ENCODE measurements around the gene RHOG.

RHOG gene

DNA sequence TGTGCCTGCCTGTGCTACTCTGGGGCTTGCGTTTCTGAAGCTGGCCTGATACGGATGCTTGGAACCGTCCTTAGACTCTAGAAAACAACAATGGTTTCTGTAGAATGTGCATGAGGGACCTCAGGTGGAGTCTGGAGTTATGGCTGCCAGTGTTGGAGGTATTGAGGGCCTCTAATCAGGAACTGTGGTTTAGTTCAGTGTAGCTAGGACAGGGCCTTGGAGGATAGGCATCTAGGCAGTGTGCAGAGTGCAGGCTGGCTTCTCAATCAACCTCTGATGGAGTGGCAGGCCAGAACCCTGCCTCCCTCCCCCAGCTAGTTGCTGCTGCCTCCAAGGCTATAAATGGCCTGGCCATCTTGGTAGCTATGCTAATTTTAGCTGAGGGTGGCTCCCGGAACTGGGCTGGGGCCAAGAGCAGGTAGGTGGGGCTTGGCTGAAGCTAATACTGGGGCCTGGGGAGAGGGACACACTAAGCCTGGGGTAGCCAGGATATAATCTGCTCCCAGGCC, 18.7 kb upstream of the RHOG start:
- DNase-seq (ENCODE audit: low read depth), result no peak

DNA sequence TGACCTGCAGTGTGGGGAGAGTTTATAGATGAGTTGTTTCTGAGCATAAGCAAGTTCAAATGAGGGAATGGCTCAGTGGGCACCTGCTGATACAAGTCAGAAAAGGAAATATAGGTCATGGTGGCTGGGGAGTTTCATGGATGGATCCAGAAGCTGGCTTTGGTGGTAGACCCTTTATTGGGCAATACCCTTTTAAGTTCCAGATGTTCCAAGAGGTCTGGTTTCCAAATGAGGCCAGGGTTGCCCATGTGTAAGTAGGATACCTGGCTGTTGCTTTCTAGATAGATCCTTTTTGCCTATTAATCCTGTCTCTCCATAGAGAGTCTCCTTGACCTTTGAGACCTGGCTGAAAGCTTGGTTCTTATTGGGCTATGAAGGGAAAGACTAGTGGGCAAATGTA, 16.9 kb upstream of the RHOG start:
- DNase-seq (ENCODE audit: low read depth), result no peak

DNA sequence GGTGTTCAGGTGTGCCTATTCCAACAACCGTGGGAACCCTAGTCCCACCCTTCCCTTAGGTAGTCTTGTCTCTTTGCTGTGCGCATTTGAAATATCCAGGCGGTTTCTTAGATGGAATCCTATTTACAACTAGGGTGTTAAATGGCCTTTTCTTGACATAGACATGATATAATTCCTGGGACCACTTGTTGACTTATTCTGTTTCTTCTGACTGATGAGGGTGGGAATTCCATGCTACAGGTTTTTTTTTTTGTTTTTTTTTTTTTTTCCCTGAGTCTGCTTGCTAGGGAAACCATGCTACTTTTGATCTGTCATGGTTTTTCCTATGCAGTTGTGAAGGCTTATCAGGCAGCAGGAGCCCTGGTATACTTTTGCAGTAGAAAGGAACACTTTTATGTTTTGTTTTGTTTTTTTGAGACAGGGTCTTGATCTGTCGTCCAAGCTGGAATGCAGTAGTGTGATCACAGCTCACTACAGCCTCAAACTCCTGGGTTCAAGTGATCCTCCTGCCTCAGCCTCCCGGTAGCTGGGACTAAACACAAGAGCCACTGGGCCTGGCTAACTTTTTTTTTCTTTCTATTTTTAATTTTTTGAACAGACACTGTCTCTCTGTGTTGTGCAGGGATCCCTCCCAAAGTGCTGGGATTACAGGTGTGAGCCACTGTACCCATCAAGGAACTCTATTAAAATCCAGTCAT, 16.2 kb upstream of the RHOG start:
- no peak for DNase-seq (ENCODE audit: low read depth)

DNA sequence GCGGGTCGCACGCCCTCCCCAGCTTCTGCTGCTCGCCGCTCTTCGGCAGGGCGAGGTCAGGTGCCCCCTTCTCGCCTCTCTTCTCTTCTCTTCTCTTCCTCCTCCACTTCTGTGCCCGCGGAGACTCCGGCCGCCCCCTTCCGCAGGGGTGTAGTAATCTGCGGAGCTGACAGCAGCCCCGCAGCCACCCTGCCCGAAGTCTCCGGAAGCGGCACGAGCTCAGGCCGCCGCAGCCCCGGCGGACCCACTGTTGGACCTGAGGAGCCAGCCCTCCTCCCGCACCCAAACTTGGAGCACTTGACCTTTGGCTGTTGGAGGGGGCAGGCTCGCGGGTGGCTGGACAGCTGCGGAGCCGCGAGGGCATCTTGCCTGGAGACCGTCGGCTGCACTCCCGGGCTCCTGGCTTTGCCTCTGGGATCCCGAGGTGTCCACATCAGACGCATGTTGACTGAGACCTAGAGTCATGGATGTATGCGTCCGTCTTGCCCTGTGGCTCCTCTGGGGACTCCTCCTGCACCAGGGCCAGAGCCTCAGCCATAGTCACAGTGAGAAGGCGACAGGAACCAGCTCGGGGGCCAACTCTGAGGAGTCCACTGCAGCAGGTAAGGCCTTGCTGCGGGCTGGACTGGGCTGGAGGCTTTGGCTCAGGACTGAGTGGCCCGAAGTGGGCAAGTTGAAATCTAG, 15.2 kb upstream of the RHOG start:
- peak; percentile 28 for DNase-seq (ENCODE audit: low read depth)

DNA sequence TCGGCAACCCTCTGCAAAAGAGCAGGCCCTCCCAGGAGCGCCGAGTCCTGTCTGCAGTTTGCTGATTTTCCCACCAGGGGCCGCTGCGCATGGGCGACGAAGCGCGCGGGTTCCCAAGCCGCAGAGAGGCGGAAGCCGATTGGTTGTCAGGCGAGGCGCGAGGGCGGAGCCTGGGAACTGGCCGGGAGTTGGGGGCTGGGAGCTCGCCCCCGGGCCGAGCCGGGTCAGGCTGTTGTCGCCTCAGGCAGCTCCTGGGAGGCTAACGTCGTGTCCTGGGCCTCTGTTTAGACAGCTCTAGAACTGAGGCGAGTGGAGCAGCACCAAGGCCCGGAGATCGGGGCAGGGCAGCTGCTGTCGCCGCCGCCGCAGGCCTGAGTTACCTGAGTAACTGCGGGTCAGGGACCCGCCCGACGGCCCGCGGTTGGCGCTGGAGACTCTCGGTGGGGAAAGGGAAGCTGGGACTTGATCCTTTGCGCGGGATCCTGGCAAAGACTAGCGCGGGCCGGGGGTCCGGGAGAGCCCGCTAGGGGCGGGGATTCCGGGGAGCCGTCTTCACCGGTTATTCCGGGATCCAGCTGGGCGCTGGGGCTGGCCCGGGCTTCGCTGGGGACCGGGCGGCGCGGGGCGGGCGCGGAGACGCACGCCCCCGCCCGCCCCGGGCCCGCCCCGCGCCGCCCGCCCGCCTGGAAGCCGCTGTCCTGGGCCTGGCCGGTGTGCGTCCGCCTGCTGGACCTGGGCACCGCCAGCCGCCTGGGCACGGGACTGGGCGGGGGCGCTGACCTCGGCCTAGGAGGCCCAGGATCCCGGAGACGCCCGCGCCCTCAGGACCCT, 14.4 kb upstream of the RHOG start, which contains the start of gene STIM1:
TSS of gene STIM1 (plus strand) at position 688 of the 831 bp plus-strand sequence. CDS start 607 bp downstream, outside the sequence.
- peak; percentile 92 for DNase-seq (ENCODE audit: low read depth)

DNA sequence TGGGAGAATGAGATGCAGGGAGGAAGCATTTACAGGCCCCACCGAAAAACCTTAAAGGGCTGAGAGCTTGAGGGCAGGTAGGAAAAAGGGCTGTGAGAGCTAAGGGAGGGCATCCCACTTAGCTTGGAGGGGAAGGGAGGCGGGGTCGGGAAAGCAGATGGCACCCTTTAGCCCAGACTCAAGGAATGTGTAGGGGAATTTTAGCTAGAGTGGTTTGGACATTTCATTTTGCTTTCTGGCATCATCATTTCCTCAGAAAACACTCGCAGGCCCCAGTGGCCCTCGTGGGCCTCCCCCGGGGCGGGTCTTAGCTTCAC, 13.9 kb upstream of the RHOG start:
- DNase-seq (ENCODE audit: low read depth), result no peak

DNA sequence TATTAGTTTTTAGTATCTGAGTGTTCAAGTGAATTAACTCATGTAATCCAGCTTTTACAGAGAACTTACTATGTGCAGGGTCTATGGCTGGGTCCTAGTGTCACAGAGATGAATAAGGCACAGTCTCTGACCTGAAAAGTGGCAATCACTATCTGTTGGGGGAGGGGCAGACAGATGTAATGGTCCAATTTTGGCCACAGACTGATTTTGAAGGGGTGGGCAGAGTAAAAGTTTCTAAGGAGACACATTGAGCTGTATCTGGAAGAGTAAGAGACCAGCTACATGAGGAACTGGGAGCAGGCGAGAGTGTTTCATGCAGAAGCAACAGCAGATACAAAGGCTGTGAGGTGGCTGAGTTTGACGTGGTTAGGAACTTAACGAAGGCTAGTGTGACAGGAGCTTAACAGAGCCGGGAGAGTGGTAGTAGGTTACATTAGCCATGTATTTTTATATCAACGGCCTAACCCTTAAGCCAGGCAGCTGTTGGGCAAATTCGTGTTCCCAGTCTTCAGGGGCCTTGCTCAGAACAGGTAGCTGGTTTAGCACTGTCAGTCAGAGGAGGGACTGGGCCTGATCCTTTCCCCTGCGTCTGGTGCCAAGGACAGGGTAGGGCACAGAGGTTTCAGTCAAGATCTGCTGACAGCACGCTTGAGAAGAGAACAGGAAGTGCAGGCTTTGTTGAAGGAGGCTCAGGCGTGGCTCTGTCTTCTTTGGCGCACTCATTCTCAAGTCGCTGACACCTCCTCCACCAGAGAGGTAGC, 13.3 kb upstream of the RHOG start:
- peak; percentile 58 for DNase-seq (ENCODE audit: low read depth)

DNA sequence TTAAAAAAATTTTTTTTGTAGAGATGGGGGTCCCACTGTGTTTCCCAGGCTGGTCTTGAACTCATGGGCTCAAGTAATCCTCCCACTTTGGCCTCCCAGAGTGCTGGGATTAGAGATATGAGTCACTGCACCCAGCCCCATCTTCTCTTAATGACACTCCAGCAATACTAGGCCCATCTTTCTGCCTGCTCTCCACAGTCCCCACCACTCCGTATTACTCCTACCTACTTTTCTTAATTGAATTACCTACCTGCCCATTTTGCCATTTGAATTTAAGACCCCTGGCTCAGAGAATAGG, 12.7 kb upstream of the RHOG start:
- no peak for DNase-seq (ENCODE audit: low read depth)

DNA sequence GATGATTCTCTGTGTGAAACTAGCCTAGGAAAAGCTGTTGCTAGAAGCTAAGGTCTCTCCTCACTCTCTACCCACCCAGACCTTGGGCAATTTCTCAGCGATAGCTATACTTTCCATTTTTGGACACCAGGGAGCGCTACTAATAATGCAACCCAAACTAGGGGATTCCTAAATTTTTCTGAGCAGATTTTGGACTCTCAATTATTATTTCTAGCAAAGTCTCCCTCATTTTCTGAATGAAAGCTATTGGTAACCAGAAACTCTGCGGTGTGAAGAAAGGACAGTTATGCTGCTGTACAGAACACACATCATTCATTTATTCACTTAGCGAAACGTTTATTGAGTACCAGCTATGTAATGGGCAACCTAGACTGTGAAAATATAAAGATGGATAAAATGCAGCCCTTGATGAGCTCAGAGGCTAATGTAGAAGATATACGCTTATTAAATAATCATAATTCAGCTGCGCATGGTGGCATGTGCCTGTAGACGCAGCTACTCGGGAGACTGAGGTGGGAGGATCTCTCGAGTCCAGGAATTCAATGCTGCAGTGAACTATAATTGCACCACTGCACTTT, 8.6 kb upstream of the RHOG start:
- no peak for DNase-seq (ENCODE audit: low read depth)

DNA sequence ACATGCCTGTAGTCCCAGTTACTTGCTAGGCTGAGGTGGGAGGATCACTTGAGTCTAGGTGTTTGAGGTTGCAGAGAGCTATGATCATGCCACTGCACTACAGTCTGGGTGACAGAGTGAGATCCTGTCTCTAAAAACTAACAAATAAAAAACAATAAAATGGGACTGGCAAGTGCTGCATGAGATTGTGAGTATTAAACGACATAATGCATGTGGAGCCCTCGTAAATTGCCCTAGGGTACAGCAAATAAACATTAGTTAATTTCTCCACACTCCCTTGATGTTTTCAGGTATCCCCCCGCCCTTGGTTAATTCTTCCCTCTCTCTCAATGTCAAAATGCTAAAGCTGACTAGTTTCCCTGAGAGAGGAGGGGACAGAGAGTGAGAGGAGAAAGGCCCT, 4.9 kb upstream of the RHOG start:
- DNase-seq (ENCODE audit: low read depth), result no peak

DNA sequence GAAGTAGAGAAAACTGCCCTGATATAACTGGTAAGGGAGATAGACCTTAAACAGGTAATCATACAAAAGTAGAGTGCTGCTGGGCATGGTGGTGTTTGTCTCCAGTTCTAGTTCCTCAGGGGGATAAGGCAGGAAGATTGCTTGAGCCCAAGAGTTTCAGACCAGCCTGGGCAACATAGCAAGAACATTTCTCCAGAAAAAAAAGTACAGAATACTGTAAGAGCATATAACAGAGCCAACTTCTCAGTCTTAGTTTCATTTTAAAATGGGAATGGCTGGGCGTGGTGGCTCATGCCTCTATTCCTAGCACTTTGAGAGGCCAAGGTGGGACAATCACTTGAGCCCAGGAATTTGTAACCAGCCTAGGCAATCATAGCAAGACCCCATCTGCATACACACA, 4.5 kb upstream of the RHOG start:
- no peak for DNase-seq (ENCODE audit: low read depth)

DNA sequence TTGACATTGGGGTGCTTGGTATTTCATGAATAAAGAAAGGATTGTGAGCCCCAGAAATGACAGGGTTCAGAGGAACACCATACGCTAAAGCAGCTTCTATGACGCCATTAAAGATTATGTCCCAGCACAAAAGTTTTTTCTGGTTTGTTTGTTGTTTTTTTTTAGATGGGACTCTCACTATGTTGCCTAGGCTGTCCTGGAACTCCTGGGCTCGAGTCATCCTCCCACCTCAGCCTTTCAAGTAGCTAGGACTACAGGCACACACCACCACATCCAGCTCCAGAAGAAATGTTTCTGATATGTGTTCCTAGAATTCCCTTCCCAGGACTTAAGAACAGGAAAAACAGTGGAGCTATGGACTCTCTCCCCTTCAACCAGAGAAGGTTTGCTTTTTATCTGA, 2.6 kb upstream of the RHOG start:
- DNase-seq (ENCODE audit: low read depth), result no peak

DNA sequence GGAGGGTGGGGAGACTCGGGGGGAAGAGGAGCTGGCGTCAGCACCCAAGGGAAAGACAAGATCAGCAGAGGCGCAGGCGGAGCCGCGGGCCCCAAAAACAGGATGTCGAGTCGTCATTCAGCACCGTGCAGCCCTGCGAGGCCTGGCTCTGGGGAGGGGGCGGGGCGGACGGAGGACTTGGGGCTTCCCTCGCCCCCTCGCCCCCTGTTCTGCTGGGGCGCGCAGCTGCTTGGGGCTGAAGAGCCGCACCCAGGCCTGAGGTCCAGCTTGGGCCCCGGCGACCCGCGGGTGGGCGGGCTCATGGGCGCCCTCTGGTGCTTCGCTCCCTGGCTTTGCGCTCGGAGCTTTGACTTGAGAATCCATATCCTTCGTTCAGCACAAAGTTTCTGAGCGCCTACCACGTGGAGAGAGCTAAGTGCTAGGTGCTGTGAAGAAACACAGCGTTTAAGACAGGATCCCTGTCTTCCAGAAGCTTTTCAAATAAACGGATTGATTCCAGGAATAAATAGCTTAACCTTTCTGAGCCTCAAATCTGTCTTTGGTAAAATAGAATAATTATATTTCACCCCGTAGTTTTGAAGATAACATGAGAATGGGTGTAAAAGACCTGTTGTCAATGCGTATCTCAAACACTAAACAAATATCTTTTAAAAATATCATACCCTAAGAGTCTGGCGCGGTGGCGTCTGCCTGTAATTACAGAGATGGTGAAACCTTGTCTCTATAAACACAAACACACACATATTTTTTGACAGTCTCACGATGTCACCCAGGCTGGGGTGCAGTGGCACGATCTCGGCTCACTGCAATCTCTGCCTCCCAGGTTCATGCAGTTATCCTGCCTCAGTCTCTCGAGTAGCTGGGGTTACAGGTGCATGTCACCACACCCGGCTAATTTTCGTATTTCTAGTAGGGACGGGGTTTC, 929 bp upstream of the RHOG start:
- peak; percentile 97 for DNase-seq (ENCODE audit: low read depth)

DNA sequence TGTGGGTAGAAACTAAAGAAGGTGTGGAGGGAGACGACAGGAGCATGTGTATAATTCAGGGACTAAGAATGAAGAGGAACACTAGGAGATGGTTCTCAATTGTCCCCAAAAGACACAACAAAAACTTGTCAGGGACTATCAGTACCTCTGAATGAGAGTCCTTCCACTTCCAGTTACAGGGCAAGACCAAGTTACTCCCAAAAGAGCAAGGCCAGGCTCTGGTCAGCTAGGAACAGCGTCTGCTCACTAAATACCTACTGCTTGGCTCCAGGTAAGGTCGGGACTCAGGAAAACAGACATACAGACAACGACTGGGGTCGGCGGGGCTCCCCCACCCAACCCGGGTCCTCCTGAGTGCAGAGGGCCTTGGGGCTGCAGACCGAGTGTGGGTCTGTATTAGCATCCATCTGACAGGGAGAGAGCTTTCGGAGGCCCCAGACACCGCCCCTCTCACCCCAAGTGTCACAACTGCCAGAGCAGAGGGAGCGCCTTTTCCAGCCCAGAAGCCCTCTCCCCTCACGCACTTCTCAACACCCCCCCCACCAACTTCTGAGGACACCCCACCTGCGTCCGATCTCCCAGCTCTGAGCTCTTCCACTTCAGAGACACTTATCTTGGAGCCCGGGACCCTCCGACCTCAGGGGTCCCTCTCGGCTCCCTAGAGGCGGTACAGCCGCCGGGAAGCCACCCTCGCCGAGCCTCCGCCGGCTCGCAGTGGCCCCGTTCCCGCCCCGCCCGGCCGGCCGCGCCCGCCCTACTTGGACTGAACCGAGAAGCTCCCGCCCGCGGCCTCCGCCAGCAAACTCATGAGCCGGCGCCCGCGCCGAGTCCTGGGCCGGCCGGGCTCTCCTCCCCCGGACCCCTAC, 522 bp downstream of the RHOG start:
- DNase-seq (ENCODE audit: low read depth), result peak; percentile 26

DNA sequence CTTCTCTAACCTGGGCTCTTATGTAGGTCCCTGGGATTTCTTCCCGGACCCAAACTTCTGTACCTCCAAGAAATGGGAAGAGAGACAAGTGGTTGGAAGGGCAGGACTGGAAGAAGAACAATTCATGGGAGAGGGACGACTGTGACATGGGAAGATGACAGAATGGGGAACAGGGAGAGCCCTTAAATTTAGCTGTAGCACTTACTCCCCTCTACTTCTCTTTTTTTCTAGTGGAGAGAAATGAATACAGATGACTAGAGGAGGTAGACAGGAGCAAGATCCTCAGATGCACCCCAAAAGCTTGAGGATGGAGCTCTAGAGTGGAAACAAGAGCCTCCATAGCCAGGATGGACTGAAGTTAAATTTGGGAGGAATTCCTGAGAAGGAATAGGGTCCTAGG, 2.3 kb downstream of the RHOG start:
- no peak for DNase-seq (ENCODE audit: low read depth)

DNA sequence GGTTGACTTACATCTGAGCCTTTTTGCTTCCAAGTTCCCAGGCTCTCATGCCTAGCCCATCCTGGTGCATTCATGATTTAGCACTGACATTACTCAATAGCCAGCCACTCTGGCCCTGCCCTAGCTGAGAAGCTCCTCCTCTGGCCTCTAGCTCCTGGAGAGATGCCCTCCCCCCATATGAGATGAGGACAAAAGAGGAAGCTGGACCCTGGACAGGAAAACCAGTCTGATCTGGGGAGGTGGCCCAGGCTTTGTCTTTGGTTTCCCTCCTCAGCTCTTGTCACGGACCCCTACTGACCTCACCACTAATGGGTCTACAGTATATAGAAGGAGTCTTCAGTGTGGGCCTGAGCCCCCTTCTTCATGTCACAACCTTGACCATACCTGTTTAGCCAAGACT, 3.0 kb downstream of the RHOG start:
- DNase-seq (ENCODE audit: low read depth), result no peak

DNA sequence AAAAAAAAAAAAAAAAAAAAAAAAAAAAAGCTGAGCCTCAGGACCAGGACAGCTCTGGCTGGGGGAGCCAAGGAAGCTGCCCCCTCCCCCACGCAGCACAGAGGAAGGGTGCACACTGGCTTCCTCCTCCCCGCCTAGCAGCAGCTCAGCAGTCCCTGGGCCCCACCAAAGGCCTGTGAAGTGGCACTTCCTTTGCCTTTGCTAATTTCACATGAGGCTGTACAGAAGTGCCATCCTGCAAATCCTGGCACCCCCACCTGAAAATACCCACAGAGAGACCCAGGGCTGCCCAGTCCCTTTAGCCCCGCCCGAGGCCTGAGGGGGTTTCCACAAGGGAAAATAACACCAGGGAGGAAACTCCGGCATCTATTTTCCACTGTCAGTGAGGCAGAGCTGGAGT, 3.9 kb downstream of the RHOG start:
- peak; percentile 49 for DNase-seq (ENCODE audit: low read depth)

DNA sequence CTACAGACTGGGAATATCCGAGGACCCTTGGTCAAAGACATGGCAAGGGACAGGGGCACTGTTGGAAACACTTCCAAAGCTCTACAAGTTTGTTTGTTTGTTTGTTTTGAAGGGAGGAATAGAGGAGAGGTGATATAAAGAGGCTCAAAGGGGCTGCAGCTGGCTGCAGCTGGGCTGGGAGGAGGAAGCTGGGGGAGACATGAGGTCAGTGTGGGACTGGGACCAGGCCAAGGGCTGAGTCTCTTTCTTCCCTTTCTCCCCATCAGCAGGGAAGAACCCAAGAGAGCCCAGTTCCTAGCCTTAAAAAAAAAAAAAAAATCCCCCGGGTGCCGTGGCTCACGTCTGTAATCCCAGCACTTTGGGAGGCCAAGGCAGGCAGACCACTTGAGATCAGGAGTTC, 5.0 kb downstream of the RHOG start:
- DNase-seq (ENCODE audit: low read depth), result no peak

DNA sequence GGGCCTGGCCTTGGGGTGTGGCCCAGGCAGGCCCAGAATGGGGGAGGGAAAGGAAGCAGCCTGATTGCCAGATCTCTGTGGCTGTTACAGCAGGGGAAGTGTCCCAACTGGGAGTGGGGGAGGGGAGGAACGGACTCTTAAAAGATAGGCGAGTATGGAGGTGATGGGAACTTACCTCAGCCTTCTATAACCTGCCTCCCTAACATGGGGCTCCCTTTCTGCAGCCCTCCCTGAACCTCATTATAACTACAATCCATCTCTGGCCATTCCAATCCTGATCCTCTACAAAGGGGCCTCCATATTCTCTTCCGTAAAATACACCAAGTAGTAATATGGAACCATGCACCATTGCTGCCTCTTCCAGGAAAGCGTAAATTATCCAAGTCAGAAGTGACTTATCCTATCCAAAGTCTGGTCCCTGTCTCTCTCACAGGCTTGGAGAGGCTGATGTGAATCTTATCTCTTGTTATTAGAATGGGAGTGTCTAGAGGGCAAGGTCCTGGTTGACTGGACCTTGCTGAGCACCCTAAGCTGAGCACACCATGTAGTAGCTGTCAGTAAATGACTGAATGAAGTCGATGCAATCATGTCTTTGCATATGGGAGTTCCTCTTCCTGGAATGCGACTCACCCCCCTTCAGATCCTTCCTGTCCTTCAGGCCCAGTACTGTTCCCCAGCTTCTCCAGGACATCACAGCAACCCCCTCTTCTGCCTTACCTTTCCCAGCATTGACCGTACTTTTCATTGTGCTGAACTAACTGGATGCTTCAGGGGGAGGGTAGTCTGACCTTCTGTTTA, 5.9 kb downstream of the RHOG start:
- DNase-seq (ENCODE audit: low read depth), result no peak

Data from T-helper 22 cell (primary cell).